Astrocyte of the hippocampus (primary cell): ENCODE measurements around the gene PPP2R2C.

Experiments used
- DNase-seq: peaks from one replicate; pipeline ENCODE4 v3.0.0; 2011; ENCODE audit warnings: low read depth, low spot score

PPP2R2C gene

GRCh38 chr4:6367371-6367851 lies 105.0 kb downstream of the PPP2R2C start:
- no peak for DNase-seq

- no peak for DNase-seq
Observed at GRCh38 chr4:6366581-6366980, 105.8 kb downstream of the PPP2R2C start.

- no peak for DNase-seq
Observed at GRCh38 chr4:6365545-6366086, 106.8 kb downstream of the PPP2R2C start.

- DNase-seq: no peak
Observed at GRCh38 chr4:6364581-6364980, 107.8 kb downstream of the PPP2R2C start.

- DNase-seq: no peak
Observed at GRCh38 chr4:6364146-6364545, 108.3 kb downstream of the PPP2R2C start.

- peak; percentile 65 for DNase-seq
Observed at GRCh38 chr4:6362896-6363295, 109.5 kb downstream of the PPP2R2C start.

GRCh38 chr4:6362243-6362885 lies 110.0 kb downstream of the PPP2R2C start:
- DNase-seq: no peak

- DNase-seq: no peak
Observed at GRCh38 chr4:6361076-6361784, 111.2 kb downstream of the PPP2R2C start.

- DNase-seq: no peak
Observed at GRCh38 chr4:6360385-6360784, 112.0 kb downstream of the PPP2R2C start.

GRCh38 chr4:6359536-6360308 lies 112.7 kb downstream of the PPP2R2C start:
- DNase-seq: no peak

- DNase-seq: no peak
Observed at GRCh38 chr4:6357476-6357875, 114.9 kb downstream of the PPP2R2C start.

GRCh38 chr4:6356076-6356560 lies 116.3 kb downstream of the PPP2R2C start:
- DNase-seq: no peak

GRCh38 chr4:6355052-6355451 lies 117.4 kb downstream of the PPP2R2C start:
- no peak for DNase-seq

- DNase-seq: no peak
Observed at GRCh38 chr4:6354626-6355025, 117.8 kb downstream of the PPP2R2C start.

- DNase-seq: no peak
Observed at GRCh38 chr4:6354119-6354518, 118.3 kb downstream of the PPP2R2C start.

- DNase-seq: no peak
Observed at GRCh38 chr4:6352031-6352692, 120.3 kb downstream of the PPP2R2C start.

- DNase-seq: no peak
Observed at GRCh38 chr4:6351246-6352000, 121.0 kb downstream of the PPP2R2C start.

GRCh38 chr4:6350646-6351045 lies 121.8 kb downstream of the PPP2R2C start:
- DNase-seq: no peak

- DNase-seq: no peak
Observed at GRCh38 chr4:6349896-6350603, 122.4 kb downstream of the PPP2R2C start.

GRCh38 chr4:6348408-6348807 lies 124.0 kb downstream of the PPP2R2C start:
- DNase-seq: no peak
